Fibroblast of the aortic adventitia (primary cell): ENCODE results near the gene CREB5. TPM values are rescaled to one million over a fixed set of nuclear protein-coding genes. Genes with fewer than 3 reads are reported as not detected.

ENCODE experiments used
- DNase-seq: peaks from one replicate; pipeline ENCODE4 v3.0.0-alpha.2; 2010; ENCODE audit warnings: low read depth
- H3K4me3 ChIP-seq: 2 replicates; pipeline ENCODE4 v1.5.1; 2011; ENCODE audit warnings: low read depth, mild to moderate bottlenecking, control low read depth, low read length, moderate library complexity
- total RNA-seq: library from RNA; depleted of rRNA; stranded (reverse); fragments of >200 nt; gene quantifications from 2 replicates; pipeline ENCODE4 v1.2.3, GENCODE V29; 2012; ENCODE audit warnings: low replicate concordance
- TF ChIP-seq, protein P1 (sequence below): IDR thresholded peaks from 2 replicates; pipeline ENCODE4 v1.5.1; 2011; ENCODE audit warnings: mild to moderate bottlenecking, low read length, control low read depth, inconsistent platforms; ENCODE audit not compliant: insufficient read depth

CREB5 gene
- total RNA-seq, 1 donor: 5.2 TPM

GRCh38 chr7:28405662-28406061 lies 6.7 kb upstream of the CREB5 start:
- H3K4me3 ChIP-seq: no peak overlapping the region
- DNase-seq: peak; percentile 98
- TF ChIP-seq, protein P1, sequence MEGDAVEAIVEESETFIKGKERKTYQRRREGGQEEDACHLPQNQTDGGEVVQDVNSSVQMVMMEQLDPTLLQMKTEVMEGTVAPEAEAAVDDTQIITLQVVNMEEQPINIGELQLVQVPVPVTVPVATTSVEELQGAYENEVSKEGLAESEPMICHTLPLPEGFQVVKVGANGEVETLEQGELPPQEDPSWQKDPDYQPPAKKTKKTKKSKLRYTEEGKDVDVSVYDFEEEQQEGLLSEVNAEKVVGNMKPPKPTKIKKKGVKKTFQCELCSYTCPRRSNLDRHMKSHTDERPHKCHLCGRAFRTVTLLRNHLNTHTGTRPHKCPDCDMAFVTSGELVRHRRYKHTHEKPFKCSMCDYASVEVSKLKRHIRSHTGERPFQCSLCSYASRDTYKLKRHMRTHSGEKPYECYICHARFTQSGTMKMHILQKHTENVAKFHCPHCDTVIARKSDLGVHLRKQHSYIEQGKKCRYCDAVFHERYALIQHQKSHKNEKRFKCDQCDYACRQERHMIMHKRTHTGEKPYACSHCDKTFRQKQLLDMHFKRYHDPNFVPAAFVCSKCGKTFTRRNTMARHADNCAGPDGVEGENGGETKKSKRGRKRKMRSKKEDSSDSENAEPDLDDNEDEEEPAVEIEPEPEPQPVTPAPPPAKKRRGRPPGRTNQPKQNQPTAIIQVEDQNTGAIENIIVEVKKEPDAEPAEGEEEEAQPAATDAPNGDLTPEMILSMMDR: no peak

DNA sequence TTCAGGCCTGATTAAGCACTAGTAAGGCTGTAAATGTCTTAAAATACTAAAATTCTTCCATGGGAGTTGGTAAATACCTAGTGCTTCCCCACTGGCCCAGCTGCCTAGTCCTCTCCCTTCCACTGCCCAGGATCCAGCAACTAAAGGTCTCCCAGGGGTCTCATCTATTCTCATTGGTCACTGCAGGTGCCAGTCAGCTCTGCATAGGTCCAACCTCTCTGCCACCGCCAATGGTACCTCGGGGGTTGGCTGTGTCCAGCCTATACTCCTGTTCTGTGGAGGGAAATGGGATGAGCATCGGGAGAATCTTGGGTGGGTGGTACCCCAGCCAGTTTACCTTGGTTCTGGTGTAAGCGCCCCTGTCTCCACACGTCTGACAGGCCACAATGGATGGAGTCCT lies 6.1 kb upstream of the CREB5 start:
- H3K4me3 ChIP-seq: no peak overlapping the region
- DNase-seq: no peak
- TF ChIP-seq, protein P1: no peak

DNA sequence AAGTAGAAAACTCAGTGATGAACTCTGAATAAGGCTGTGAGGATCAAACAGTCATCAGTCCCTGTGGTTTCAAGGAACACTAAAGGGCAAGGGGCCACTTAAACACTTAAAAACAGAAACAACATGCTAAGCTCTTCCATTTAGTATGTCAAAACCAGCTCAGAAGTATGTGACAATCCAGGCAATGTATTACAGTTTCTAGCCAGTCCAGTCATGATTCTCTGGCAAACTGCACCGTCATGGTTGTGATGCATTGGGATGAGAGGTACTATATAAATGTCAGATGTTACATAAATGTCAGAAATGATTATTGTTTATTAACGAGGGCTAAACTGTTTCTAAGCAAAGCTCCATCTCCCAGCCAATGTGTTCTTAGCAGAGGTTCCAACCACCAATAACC lies 4.7 kb upstream of the CREB5 start:
- no peak overlapping the region for H3K4me3 ChIP-seq
- TF ChIP-seq, protein P1: no peak
- peak; percentile 70 for DNase-seq

DNA sequence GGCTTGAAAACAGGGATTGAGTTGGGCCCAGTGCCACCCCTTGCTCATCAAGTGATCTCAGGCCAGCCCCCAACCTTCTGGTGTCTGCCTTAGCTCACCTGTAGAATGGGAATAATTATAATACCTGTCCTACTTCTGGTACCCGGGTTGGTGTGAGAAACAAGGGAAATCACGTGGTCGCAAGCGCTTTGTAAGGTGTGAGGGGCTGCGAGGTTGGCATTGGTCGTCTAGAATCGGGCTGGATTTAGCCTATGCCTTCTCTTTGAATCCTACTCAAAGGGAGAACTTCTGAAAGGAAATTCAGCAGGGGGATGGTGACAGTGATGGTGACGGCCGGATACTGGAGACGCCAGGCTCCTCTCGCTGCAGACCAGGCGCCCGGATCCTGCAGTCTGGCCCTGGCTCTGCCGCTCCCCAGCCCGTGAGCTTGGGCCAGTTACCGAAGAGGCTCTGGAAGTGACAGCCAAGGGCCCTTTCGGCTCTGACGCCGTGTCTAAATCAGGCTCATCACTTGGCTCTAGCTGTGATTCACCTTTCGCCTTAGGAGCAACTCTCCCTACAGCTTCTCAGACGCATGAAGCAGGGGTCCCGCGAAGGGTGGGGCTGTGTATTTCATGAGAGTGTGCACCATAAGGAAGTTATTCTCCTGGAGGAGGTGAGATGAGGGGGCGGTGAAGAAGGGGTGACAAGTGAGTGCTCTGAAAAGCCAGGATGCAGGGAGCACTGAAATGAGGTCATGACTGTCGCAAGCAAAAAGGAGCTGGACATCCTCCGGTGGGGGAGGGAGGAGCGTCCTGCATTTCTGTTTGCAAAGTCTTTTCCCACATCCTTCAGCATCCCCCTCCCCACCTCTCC lies 4.0 kb upstream of the CREB5 start:
- TF ChIP-seq, protein P1: no peak
- no peak for DNase-seq
- no peak overlapping the region for H3K4me3 ChIP-seq

GRCh38 chr7:28408960-28409715 lies 3.2 kb upstream of the CREB5 start:
- TF ChIP-seq, protein P1: no peak
- H3K4me3 ChIP-seq: peak overlapping the region; percentile 65
- DNase-seq: peak; percentile 95

DNA sequence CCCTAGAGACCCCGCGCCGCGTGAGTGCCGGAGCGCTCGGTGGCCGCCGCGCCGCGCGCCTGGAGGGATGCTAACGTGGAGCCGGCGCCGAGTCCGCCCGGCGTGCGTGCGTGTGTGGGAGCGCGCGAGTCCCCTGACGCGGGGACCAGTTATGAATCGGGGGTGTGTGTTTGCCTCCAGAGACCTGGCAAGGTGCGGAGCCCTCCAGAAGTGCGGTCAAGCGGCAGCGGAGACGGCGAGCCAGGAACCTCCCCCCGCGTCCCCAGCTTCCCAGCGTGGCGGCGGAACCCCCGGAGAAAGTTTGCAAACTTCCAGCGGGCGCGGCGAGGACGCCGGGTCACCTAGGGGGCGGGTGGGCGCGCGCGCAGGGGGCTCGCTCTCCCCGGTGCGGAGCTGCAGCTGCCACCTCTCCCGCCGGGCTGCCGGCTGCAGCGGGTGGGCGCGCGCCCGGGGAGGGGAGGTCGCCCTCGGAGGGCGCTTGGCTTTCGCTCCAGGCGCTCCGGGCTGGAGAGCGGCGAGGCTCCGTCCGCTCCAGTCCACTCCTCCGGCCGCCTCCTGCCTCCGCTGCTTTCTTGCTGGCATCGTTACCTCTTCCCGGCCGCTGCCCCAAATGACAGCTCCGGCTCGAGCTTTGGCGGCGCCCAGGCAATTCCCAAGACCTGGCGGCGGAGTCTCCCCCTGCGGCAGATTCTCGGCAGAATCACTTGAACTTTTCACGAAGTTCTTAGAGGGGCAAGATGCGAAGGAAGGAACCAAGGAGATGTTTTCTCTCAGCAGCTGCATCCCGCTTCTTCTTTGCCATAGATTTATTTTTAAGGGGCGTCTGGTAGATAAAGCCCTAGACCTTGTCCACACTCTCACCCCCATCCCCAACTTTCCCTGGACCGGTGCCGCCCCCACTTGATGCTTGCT lies 2.3 kb upstream of the CREB5 start:
- TF ChIP-seq, protein P1: no peak
- peak; percentile 41 for DNase-seq
- peak overlapping the region; percentile 65 for H3K4me3 ChIP-seq
